KBM-7 (cell line): ENCODE measurements around the gene HP1BP3.

Experiments used
- DNase-seq: peaks from one replicate; pipeline ENCODE4 v3.0.0-alpha.2; 2015
- in situ Hi-C: fragments of 300-500 bp; cut with MboI; formaldehyde crosslinking; loops from 2 replicates; pipeline ENCODE4 v1.14.3; 2020; ENCODE audit warnings: low sequenced_read_pairs, low pct_unique_long_range_greater_than_20kb, mixed read lengths

The HP1BP3 gene

GRCh38 chr1:20701847-20702246 is 85.3 kb downstream of the HP1BP3 start:
- DNase-seq: no peak
- in situ Hi-C loops: loop anchor here (25.0 kb wide), 1 partner anchor 485 kb away; the partner anchor contains the start of gene EIF4G3

GRCh38 chr1:20701446-20701845 is 85.7 kb downstream of the HP1BP3 start:
- in situ Hi-C loops: loop anchor here (25.0 kb wide), 1 partner anchor 486 kb away; the partner anchor contains the start of gene EIF4G3
- no peak for DNase-seq

- DNase-seq: no peak
- in situ Hi-C loops: loop anchor here (25.0 kb wide), 1 partner anchor 487 kb away; the partner anchor contains the start of gene EIF4G3
Observed at GRCh38 chr1:20700636-20701215, 86.4 kb downstream of the HP1BP3 start.

- in situ Hi-C loops: no loop called here
- DNase-seq: no peak
Observed at GRCh38 chr1:20699558-20699957, 87.5 kb downstream of the HP1BP3 start.

- DNase-seq: no peak
- in situ Hi-C loops: no loop called here
Observed at GRCh38 chr1:20698195-20698910, 88.8 kb downstream of the HP1BP3 start.

- in situ Hi-C loops: no loop called here
- DNase-seq: no peak
Observed at GRCh38 chr1:20697563-20697962, 89.5 kb downstream of the HP1BP3 start.

- DNase-seq: peak; percentile 92
- in situ Hi-C loops: no loop called here
Observed at GRCh38 chr1:20696397-20697333, 90.4 kb downstream of the HP1BP3 start.

GRCh38 chr1:20695515-20695914 is 91.6 kb downstream of the HP1BP3 start:
- DNase-seq: no peak
- in situ Hi-C loops: no loop called here

GRCh38 chr1:20693623-20694022 is 93.5 kb downstream of the HP1BP3 start:
- in situ Hi-C loops: no loop called here
- DNase-seq: no peak
